Peyer's patch (tissue), 4 donors: ENCODE results near the gene CNTF.

Source experiments
- POLR2A ChIP-seq, 2 donors: fragments of 450-650 bp; IDR thresholded peaks; one replicate each; pipeline ENCODE4 v1.5.1; 2017; ENCODE audit warnings: antibody characterized with exemption in 2 of 2, mild to moderate bottlenecking in 2 of 2, moderate library complexity in 2 of 2
- TF ChIP-seq, protein P1 (sequence below), 6 experiments: fragments of 450-650 bp in 4 of 6; fragments of 200-600 bp in 2 of 6; sonication (generic) in 1 of 6; IDR thresholded peaks; one replicate each; pipeline ENCODE4 v1.5.1; 2017 to 2019; ENCODE audit warnings: antibody characterized with exemption in 6 of 6, mild to moderate bottlenecking in 3 of 6, moderate library complexity in 1 of 6

DNA sequence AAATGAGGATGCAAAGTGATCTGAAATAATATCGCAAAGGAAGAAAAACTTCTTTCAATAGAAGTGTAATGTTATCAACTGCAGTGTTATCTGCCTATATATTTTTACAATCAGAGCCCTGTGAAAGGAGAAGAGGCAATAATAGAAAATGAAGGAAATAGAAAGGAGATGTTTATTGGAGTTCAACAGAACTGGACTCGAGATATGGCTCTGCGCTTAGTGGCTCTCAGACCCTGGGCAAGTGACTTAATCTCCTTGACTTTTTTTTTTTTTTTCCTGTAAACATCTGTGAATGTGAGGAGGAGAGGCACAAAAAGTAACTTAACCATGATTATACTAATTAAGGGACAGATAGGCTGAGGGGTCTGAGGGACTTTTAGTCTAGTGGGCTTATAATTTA lies 18.9 kb downstream of the CNTF start:
- TF ChIP-seq POLR2A (IDR thresholded peaks at IDR 0.05), result no peak
- TF ChIP-seq, protein P1, sequence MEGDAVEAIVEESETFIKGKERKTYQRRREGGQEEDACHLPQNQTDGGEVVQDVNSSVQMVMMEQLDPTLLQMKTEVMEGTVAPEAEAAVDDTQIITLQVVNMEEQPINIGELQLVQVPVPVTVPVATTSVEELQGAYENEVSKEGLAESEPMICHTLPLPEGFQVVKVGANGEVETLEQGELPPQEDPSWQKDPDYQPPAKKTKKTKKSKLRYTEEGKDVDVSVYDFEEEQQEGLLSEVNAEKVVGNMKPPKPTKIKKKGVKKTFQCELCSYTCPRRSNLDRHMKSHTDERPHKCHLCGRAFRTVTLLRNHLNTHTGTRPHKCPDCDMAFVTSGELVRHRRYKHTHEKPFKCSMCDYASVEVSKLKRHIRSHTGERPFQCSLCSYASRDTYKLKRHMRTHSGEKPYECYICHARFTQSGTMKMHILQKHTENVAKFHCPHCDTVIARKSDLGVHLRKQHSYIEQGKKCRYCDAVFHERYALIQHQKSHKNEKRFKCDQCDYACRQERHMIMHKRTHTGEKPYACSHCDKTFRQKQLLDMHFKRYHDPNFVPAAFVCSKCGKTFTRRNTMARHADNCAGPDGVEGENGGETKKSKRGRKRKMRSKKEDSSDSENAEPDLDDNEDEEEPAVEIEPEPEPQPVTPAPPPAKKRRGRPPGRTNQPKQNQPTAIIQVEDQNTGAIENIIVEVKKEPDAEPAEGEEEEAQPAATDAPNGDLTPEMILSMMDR (IDR thresholded peaks at IDR 0.05), result no peak
